ENCODE results near the gene SMPD3. TPM values are rescaled to one million over a fixed set of nuclear protein-coding genes. Genes with fewer than 3 reads are reported as not detected.

SMPD3 gene
- total and polyA plus RNA-seq, 9 of the 15 experiments (the other 6 are each of a cell fraction or from before 2014, with no cell fraction given), result 0.03 to 1.2 (median 0.18) TPM

- peaks cover 0 to 16% of the 10 kb centered on the region in 2 experiments; a peak in 3 of 5 replicates for H3K27me3 ChIP-seq (ENCODE audit: control insufficient read depth in 2 of 2, insufficient read depth in 2 of 2, low read length in 2 of 2)
- no peak for DNase-seq (ENCODE audit: extremely low read depth in 1 of 4, low spot score in 3 of 4)
- ATAC-seq, result no peak
- H3K36me3 ChIP-seq (ENCODE audit: control insufficient read depth, insufficient read depth, low read length), result peaks cover 9% of the 10 kb centered on the region; the same call in 2 of the 3 replicates
- ChIA-PET POLR2A (interaction anchor here (1.1 to 1.5 kb wide), 3 partner anchors 10 to 72 kb away, joined by 4 read pairs; no protein-coding TSS in a partner anchor), CTCF (ENCODE audit: low intra/inter-chr PET ratio) (no interaction called here)
- no peaks in the 10 kb centered on the region for H3K9me3 ChIP-seq (replicated peaks; ENCODE audit: control insufficient read depth, insufficient read depth, low read depth, low read length)
- no peak overlapping the region for H3K4me3 ChIP-seq
- peaks cover 9 to 55% of the 10 kb centered on the region in 2 experiments; a peak in 3 of 5 replicates for H3K4me1 ChIP-seq (replicated peaks in 1 of 2; ENCODE audit: control insufficient read depth in 2 of 2, insufficient read depth in 2 of 2, low read length in 2 of 2)
- no peak overlapping the region for H2AFZ ChIP-seq (ENCODE audit: low read depth, low read length)
- 56% methylated on average over 8 of the region's 8 CpGs for WGBS (ENCODE audit: insufficient coverage, low coverage, missing lambda C conversion rate)
- no peaks in the 10 kb centered on the region for H3K9me1 ChIP-seq (ENCODE audit: control insufficient read depth, insufficient read depth, low read length)
- no peak overlapping the region for H3K4me2 ChIP-seq (ENCODE audit: insufficient read depth, low read length)
- no peak for FAIRE-seq
- 0 out of 4 replicates have a peak overlapping the region, but pooled peaks of 1 of the 2 experiments have one; percentile 32 for H3K9ac ChIP-seq (ENCODE audit: insufficient read depth in 1 of 2, low read depth in 2 of 2, low read length in 2 of 2)
- intact Hi-C loops (cut with micrococcal nuclease) (no loop called here), in situ Hi-C loops (cut with MboI) (no loop called here)
- H3K79me2 ChIP-seq (ENCODE audit: control insufficient read depth, insufficient read depth, low read length), result no peaks in the 10 kb centered on the region
- no peak for TF ChIP-seq PHB (CRISPR knock-in tag; IDR thresholded peaks at IDR 0.05)
- TF ChIP-seq ZKSCAN3 (CRISPR knock-in tag; IDR thresholded peaks at IDR 0.05), result no peak
- TF ChIP-seq DIDO1 (tag; IDR thresholded peaks at IDR 0.05; ENCODE audit: low read depth), result no peak
- no peak for TF ChIP-seq RBBP5 (IDR thresholded peaks at IDR 0.05; ENCODE audit: borderline replicate concordance, insufficient read depth, low read length, poor library complexity, severe bottlenecking)
- no peak for TF ChIP-seq ZNF695 (CRISPR knock-in tag; IDR thresholded peaks at IDR 0.05)
- no peak for TF ChIP-seq POLR3A (IDR thresholded peaks at IDR 0.05; ENCODE audit: borderline replicate concordance, extremely low read depth, insufficient read depth, insufficient read length)
- no peak for TF ChIP-seq ZNF584 (CRISPR knock-in tag; IDR thresholded peaks at IDR 0.05; ENCODE audit: low read depth)
- no peak for TF ChIP-seq RFX1 (IDR thresholded peaks at IDR 0.05)
- TF ChIP-seq LEF1 (IDR thresholded peaks at IDR 0.05), result no peak
- TF ChIP-seq OTX1 (CRISPR knock-in tag; IDR thresholded peaks at IDR 0.05), result no peak
- no peak for TF ChIP-seq BCL6 (CRISPR knock-in tag; IDR thresholded peaks at IDR 0.05)
- no peak for TF ChIP-seq NEUROD1 (IDR thresholded peaks at IDR 0.05; ENCODE audit: borderline replicate concordance, low read depth, low read length, partially characterized antibody)
- TF ChIP-seq MTA2 (IDR thresholded peaks at IDR 0.05; ENCODE audit: low read depth), result no peak
- TF ChIP-seq, protein P1, sequence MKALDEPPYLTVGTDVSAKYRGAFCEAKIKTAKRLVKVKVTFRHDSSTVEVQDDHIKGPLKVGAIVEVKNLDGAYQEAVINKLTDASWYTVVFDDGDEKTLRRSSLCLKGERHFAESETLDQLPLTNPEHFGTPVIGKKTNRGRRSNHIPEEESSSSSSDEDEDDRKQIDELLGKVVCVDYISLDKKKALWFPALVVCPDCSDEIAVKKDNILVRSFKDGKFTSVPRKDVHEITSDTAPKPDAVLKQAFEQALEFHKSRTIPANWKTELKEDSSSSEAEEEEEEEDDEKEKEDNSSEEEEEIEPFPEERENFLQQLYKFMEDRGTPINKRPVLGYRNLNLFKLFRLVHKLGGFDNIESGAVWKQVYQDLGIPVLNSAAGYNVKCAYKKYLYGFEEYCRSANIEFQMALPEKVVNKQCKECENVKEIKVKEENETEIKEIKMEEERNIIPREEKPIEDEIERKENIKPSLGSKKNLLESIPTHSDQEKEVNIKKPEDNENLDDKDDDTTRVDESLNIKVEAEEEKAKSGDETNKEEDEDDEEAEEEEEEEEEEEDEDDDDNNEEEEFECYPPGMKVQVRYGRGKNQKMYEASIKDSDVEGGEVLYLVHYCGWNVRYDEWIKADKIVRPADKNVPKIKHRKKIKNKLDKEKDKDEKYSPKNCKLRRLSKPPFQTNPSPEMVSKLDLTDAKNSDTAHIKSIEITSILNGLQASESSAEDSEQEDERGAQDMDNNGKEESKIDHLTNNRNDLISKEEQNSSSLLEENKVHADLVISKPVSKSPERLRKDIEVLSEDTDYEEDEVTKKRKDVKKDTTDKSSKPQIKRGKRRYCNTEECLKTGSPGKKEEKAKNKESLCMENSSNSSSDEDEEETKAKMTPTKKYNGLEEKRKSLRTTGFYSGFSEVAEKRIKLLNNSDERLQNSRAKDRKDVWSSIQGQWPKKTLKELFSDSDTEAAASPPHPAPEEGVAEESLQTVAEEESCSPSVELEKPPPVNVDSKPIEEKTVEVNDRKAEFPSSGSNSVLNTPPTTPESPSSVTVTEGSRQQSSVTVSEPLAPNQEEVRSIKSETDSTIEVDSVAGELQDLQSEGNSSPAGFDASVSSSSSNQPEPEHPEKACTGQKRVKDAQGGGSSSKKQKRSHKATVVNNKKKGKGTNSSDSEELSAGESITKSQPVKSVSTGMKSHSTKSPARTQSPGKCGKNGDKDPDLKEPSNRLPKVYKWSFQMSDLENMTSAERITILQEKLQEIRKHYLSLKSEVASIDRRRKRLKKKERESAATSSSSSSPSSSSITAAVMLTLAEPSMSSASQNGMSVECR (CRISPR knock-in tag; IDR thresholded peaks at IDR 0.05), result no peak
- no peak for TF ChIP-seq THAP7 (CRISPR knock-in tag; IDR thresholded peaks at IDR 0.05)
- H4K20me1 ChIP-seq (replicated peaks; ENCODE audit: control insufficient read depth, insufficient read depth, low read length), result peaks cover 11% of the 10 kb centered on the region
- BruUV-seq (replicated peaks), result no TSS peak
- H3K27ac ChIP-seq (ENCODE audit: extremely low read depth, low read depth, low read length), result no peak overlapping the region
Observed at GRCh38 chr16:68362262-68362913, 85.9 kb downstream of the SMPD3 start.
